H1 (cell line): ENCODE measurements around the gene SUGP1. TPM values are rescaled to one million over a fixed set of nuclear protein-coding genes. Genes with fewer than 3 reads are reported as not detected.

ENCODE experiments used
- CTCF ChIA-PET: fragments of 300-600 bp; sonication (Branson Sonifier 250); formaldehyde crosslinking; loops from one replicate; lab custom pipeline; 2021; ENCODE audit not compliant: partially characterized antibody; lab: Charles Lee
- POLR2A ChIA-PET: fragments of 300-600 bp; sonication (Branson Sonifier 250); formaldehyde crosslinking; loops from one replicate; lab custom pipeline; 2021; ENCODE audit warnings: inconsistent platforms; ENCODE audit not compliant: partially characterized antibody; lab: Charles Lee
- DNase-seq, 2 experiments: peaks; one replicate each; pipeline versions ENCODE4 v3.0.0 to v3.0.0-alpha.2; 2010 to 2022; ENCODE audit warnings: low spot score in 2 of 2, low read depth in 1 of 2, mixed read lengths in 1 of 2
- FAIRE-seq: peaks from 2 replicates; lab custom pipeline; 2011; peaks lifted over from hg19 to GRCh38; lab: Jason Lieb, UNC
- H2AFZ ChIP-seq: 2 replicates; pipeline ENCODE4 v1.8.1; 2012; ENCODE audit warnings: low read length, inconsistent platforms
- H2AK5ac ChIP-seq: 2 replicates; pipeline ENCODE4 v1.6.1; 2013; ENCODE audit warnings: low read depth, low read length
- H2BK120ac ChIP-seq: replicated peaks from 2 replicates; pipeline ENCODE3; 2013; ENCODE audit warnings: low read depth, low read length, inconsistent platforms
- H2BK12ac ChIP-seq: 2 replicates; pipeline ENCODE4 v1.6.1; 2013; ENCODE audit warnings: low read depth, low read length
- H2BK15ac ChIP-seq: 2 replicates; pipeline ENCODE4 v1.6.1; 2013; ENCODE audit warnings: low read length
- H2BK20ac ChIP-seq: 2 replicates; pipeline ENCODE4 v1.6.1; 2013; ENCODE audit warnings: low read length
- H2BK5ac ChIP-seq: 2 replicates; pipeline ENCODE4 v1.6.1; 2013; ENCODE audit warnings: low read depth, low read length
- H3K14ac ChIP-seq: 2 replicates; pipeline ENCODE4 v1.6.1; 2013; ENCODE audit warnings: inconsistent platforms; ENCODE audit not compliant: insufficient read length
- H3K18ac ChIP-seq: 2 replicates; pipeline ENCODE4 v1.6.1; 2013; ENCODE audit warnings: low read length; ENCODE audit errors: extremely low read depth
- H3K23ac ChIP-seq: 2 replicates; pipeline ENCODE4 v1.6.1; 2013; ENCODE audit warnings: inconsistent platforms; ENCODE audit not compliant: insufficient read length
- H3K23me2 ChIP-seq: 2 replicates; pipeline ENCODE4 v1.6.1; 2013; ENCODE audit warnings: low read depth, low read length
- H3K27ac ChIP-seq: 2 replicates; pipeline ENCODE4 v1.6.1; 2011; ENCODE audit warnings: low read depth, low read length, inconsistent platforms
- H3K27me3 ChIP-seq, 4 experiments: replicated peaks in 1 of 4; 1 replicate in 1 of 4; 2 replicates in 3 of 4; pipeline versions ENCODE4 v1.6.1 to v1.8.1; 2011 to 2013; ENCODE audit warnings: low read length in 3 of 4, mild to moderate bottlenecking in 3 of 4, inconsistent platforms in 2 of 4, mixed read lengths in 2 of 4, moderate library complexity in 1 of 4; ENCODE audit not compliant: control insufficient read depth in 3 of 4, insufficient read depth in 3 of 4; ENCODE audit errors: extremely low read depth in 1 of 4
- H3K36me3 ChIP-seq, 4 experiments: 2 replicates each; pipeline versions ENCODE4 v1.6.1 to v1.8.1; 2011 to 2013; ENCODE audit warnings: mild to moderate bottlenecking in 4 of 4, low read length in 3 of 4, moderate library complexity in 2 of 4, control low read depth in 1 of 4, inconsistent platforms in 1 of 4; ENCODE audit not compliant: insufficient read depth in 4 of 4, control insufficient read depth in 2 of 4
- H3K4ac ChIP-seq: replicated peaks from 2 replicates; pipeline ENCODE3; 2013; ENCODE audit warnings: low read length, low read depth, mixed read lengths, inconsistent platforms; ENCODE audit not compliant: insufficient read length
- H3K4me1 ChIP-seq, 4 experiments: replicated peaks in 1 of 4; 1 replicate in 1 of 4; 2 replicates in 3 of 4; pipeline versions ENCODE4 v1.6.1 to v1.8.1; 2011 to 2013; ENCODE audit warnings: low read length in 3 of 4, inconsistent platforms in 2 of 4, mixed read lengths in 1 of 4; ENCODE audit not compliant: insufficient read depth in 4 of 4, control insufficient read depth in 3 of 4
- H3K4me2 ChIP-seq, 2 experiments: 2 replicates each; pipeline versions ENCODE4 v1.6.1 to v1.8.1; 2011 to 2013; ENCODE audit warnings: low read depth in 2 of 2, low read length in 2 of 2, control low read depth in 1 of 2, inconsistent platforms in 1 of 2, mild to moderate bottlenecking in 1 of 2; ENCODE audit not compliant: insufficient read depth in 1 of 2
- H3K4me3 ChIP-seq, 4 experiments: fragments of 200-600, 300-600 bp in 1 of 4; sonication (generic), shearing (Covaris generic), sonication (Bioruptor Twin) in 1 of 4; 2 replicates each; pipeline versions ENCODE4 v1.5.1 to v1.8.1; 2011 to 2016; ENCODE audit warnings: low read length in 4 of 4, low read depth in 3 of 4, control low read depth in 2 of 4, inconsistent platforms in 2 of 4, mild to moderate bottlenecking in 2 of 4, mixed read lengths in 1 of 4, moderate library complexity in 1 of 4; ENCODE audit not compliant: insufficient read depth in 2 of 4; ENCODE audit errors: extremely low read depth in 1 of 4
- H3K56ac ChIP-seq: replicated peaks from 2 replicates; pipeline ENCODE3; 2013; ENCODE audit warnings: low read depth, mild to moderate bottlenecking, mixed read lengths, low read length, inconsistent platforms; ENCODE audit not compliant: insufficient read length
- H3K79me1 ChIP-seq: 2 replicates; pipeline ENCODE4 v1.6.1; 2013; ENCODE audit warnings: low read depth, low read length, control low read depth
- H3K79me2 ChIP-seq, 2 experiments: 2 replicates each; pipeline versions ENCODE4 v1.6.1 to v1.8.1; 2012 to 2013; ENCODE audit warnings: low read length in 2 of 2, mild to moderate bottlenecking in 2 of 2, inconsistent platforms in 1 of 2; ENCODE audit not compliant: insufficient read depth in 2 of 2, control insufficient read depth in 1 of 2
- H3K9ac ChIP-seq, 4 experiments: replicated peaks in 1 of 4; 1 replicate in 1 of 4; 2 replicates in 3 of 4; pipeline versions ENCODE4 v1.6.1 to v1.8.1; 2011 to 2013; ENCODE audit warnings: low read depth in 3 of 4, low read length in 3 of 4, control low read depth in 2 of 4, mild to moderate bottlenecking in 2 of 4, moderate library complexity in 2 of 4, inconsistent platforms in 1 of 4; ENCODE audit errors: extremely low read depth in 1 of 4
- H3K9me3 ChIP-seq, 2 experiments: 2 replicates each; pipeline versions ENCODE4 v1.6.1 to v1.8.1; 2012 to 2013; ENCODE audit warnings: mild to moderate bottlenecking in 2 of 2, moderate library complexity in 2 of 2, control low read depth in 1 of 2, inconsistent platforms in 1 of 2, low read depth in 1 of 2, low read length in 1 of 2, mixed read lengths in 1 of 2; ENCODE audit not compliant: insufficient read depth in 2 of 2
- H4K20me1 ChIP-seq, 2 experiments: replicated peaks in 1 of 2; 2 replicates each; pipeline versions ENCODE3 to v1.8.1; 2011 to 2013; ENCODE audit warnings: inconsistent platforms in 2 of 2, low read length in 2 of 2, mild to moderate bottlenecking in 1 of 2; ENCODE audit not compliant: insufficient read depth in 2 of 2, control insufficient read depth in 1 of 2
- H4K5ac ChIP-seq: 2 replicates; pipeline ENCODE4 v1.6.1; 2013; ENCODE audit warnings: low read length, low read depth, mixed read lengths, inconsistent platforms; ENCODE audit not compliant: insufficient read length
- H4K8ac ChIP-seq: 2 replicates; pipeline ENCODE4 v1.8.0; 2013; ENCODE audit warnings: mild to moderate bottlenecking, moderate library complexity, low read length, inconsistent platforms; ENCODE audit not compliant: insufficient read depth; ENCODE audit errors: extremely low read depth
- H4K91ac ChIP-seq: replicated peaks from 2 replicates; pipeline ENCODE3; 2013; ENCODE audit warnings: low read length, mixed read lengths, inconsistent platforms; ENCODE audit not compliant: insufficient read length
- BACH1 ChIP-seq: IDR thresholded peaks from 2 replicates; pipeline ENCODE4 v1.6.1; 2012; ENCODE audit warnings: low read length, improper control_type of control experiment
- MAFK ChIP-seq: IDR thresholded peaks from 2 replicates; pipeline ENCODE4 v1.6.1; 2012; ENCODE audit warnings: low read depth, mild to moderate bottlenecking, improper control_type of control experiment, low read length
- WGBS, 2 experiments: shearing (Covaris generic) in 1 of 2; methylation state at CpG; one replicate each; pipeline versions ENCODE4 v1.1.6 to v1.1.7; 2013 to 2015; ENCODE audit warnings: low lambda C conversion rate in 2 of 2, mixed read lengths in 2 of 2, inconsistent platforms in 1 of 2, low coverage in 1 of 2, missing lambda C conversion rate in 1 of 2; ENCODE audit not compliant: insufficient replicate concordance in 2 of 2, insufficient coverage in 1 of 2, insufficient read length in 1 of 2; ENCODE audit errors: extremely low coverage in 1 of 2, missing lambda C conversion rate in 1 of 2; 5-methylcytosine and 5-hydroxymethylcytosine counted together
- polyA plus RNA-seq, 7 experiments: library from polyadenylated mRNA; depleted of rRNA in 3 of 7; stranded (reverse) in 5 of 7; unstranded in 2 of 7; fragments of >200 nt in 5 of 7; fragments of 200-250 nt in 2 of 7; gene quantifications; 1 replicate in 5 of 7; 2 replicates in 1 of 7; 4 replicates in 1 of 7; pipeline versions ENCODE4 v1.2.1 to v1.2.3, GENCODE V29; 2011 to 2013; ENCODE audit warnings: missing spikeins in 2 of 7, mixed read lengths in 2 of 7
- total RNA-seq: library from RNA; stranded (reverse); fragmentation: NEBNext Ultra II Directional; extraction: Animal tissue kit (Norgen Biotek cat#: 25700); gene quantifications from 2 replicates; pipeline ENCODE4 v1.2.1, GENCODE V29; 2021

The SUGP1 gene
- total and polyA plus RNA-seq, 2 of the 8 experiments (the other 6 are each of a cell fraction or from before 2014, with no cell fraction given): 38.5 to 65.2 TPM

GRCh38 chr19:19263886-19264487 lies 56.3 kb downstream of the SUGP1 start:
- Histone ChIP-seq H3K4me2 (no peak overlapping the region), H2BK20ac (no peak overlapping the region), H3K4ac (no peak overlapping the region), H2BK15ac (no peak overlapping the region), H3K79me2 (no peaks in the 10 kb centered on the region), H3K79me1 (peaks cover 6% of the 10 kb centered on the region), H2BK120ac (no peak overlapping the region), H4K5ac (no peak overlapping the region), H3K56ac (no peak overlapping the region), H3K4me1 (peaks cover 0 to 17% (median 10%) of the 10 kb centered on the region in 4 experiments; a peak in 6 of 7 replicates), H3K23ac (no peak overlapping the region), H3K27ac (no peak overlapping the region), H3K9ac (no peak overlapping the region), H2BK5ac (no peak overlapping the region), H3K18ac (no peak overlapping the region), H4K20me1 (peaks cover 0 to under 1% of the 10 kb centered on the region in 2 experiments), H3K9me3 (no peaks in the 10 kb centered on the region), H3K36me3 (no peaks in the 10 kb centered on the region), H4K8ac (no peak overlapping the region), H4K91ac (no peak overlapping the region), H3K4me3 (no peak overlapping the region), H2AFZ (no peak overlapping the region), H3K23me2 (peaks cover 21% of the 10 kb centered on the region; the same call in 1 of the 2 replicates), H3K14ac (no peak overlapping the region), H2AK5ac (no peak overlapping the region), H2BK12ac (no peak overlapping the region), H3K27me3 (peaks cover 3 to 23% (median 15%) of the 10 kb centered on the region in 4 experiments)
- ChIA-PET POLR2A (interaction anchor here (1.6 kb wide), 1 partner anchor 15 kb away, joined by 4 read pairs; no protein-coding TSS in a partner anchor), CTCF (interaction anchor here (1.2 kb wide), 1 partner anchor 40 kb away, joined by 3 read pairs; no protein-coding TSS in a partner anchor)
- TF ChIP-seq BACH1 (no peak), MAFK (no peak)
- DNase-seq (no peak), FAIRE-seq (no peak)
- 84 to 100% methylated on average over 1 to 7 of the region's 7 CpGs for WGBS, 2 experiments
